SK-N-SH (cell line): ENCODE results near the gene B3GALT4.

ENCODE experiments used
- CTCF ChIP-seq: fragments of 200-600 bp; sonication (generic); IDR thresholded peaks from 2 replicates; pipeline ENCODE4 v1.6.1; 2017; ENCODE audit warnings: antibody characterized with exemption, mild to moderate bottlenecking, moderate library complexity
- EP300 ChIP-seq, 2 experiments: IDR thresholded peaks; 2 replicates each; pipeline versions ENCODE4 v1.4.0 to v1.6.1; 2012; ENCODE audit warnings: borderline replicate concordance in 1 of 2, low read depth in 1 of 2, low read length in 1 of 2
- MEF2A ChIP-seq: IDR thresholded peaks from 2 replicates; pipeline ENCODE4 v1.4.0; 2012; ENCODE audit warnings: low read depth, borderline replicate concordance
- MXI1 ChIP-seq: IDR thresholded peaks from 2 replicates; pipeline ENCODE4 v1.6.1; 2012; ENCODE audit warnings: mild to moderate bottlenecking, low read depth, low read length, improper control_type of control experiment
- RAD21 ChIP-seq: IDR thresholded peaks from 2 replicates; pipeline ENCODE4 v1.6.1; 2012; ENCODE audit warnings: mild to moderate bottlenecking, low read length
- RCOR1 ChIP-seq: fragments of 150-350 bp; IDR thresholded peaks from 2 replicates; pipeline ENCODE4 v1.6.1; 2017; ENCODE audit warnings: antibody characterized with exemption, low read length
- RXRA ChIP-seq: IDR thresholded peaks from 2 replicates; pipeline ENCODE4 v1.4.0; 2012; ENCODE audit warnings: low read depth, mild to moderate bottlenecking, borderline replicate concordance
- TEAD4 ChIP-seq: IDR thresholded peaks from 2 replicates; pipeline ENCODE4 v1.4.0; 2012; ENCODE audit warnings: mild to moderate bottlenecking, borderline replicate concordance; ENCODE audit not compliant: insufficient read depth
- USF2 ChIP-seq: fragments of 150-350 bp; IDR thresholded peaks from 2 replicates; pipeline ENCODE4 v1.6.1; 2017; ENCODE audit warnings: antibody characterized with exemption, low read length, low read depth, borderline replicate concordance

DNA sequence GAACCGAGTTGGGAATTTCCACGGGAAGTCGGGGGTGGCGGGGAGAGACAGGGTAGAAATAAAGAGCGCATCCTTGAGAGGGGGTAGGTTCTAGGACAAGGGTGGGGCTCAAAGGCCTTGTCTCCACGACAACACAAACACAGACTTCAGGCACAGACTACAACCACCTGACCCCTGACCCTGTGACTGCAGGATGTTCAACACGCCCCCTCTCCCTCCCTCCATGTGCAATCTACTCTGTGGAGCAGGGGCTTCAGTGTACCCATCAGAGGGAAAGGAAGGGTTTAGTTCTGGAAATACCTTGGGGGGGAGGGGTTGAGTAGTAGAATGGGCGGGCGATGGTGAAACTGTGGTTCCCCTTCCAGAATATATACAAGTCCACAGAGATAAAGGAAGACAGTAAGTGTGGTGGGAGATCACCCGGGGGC lies 37.6 kb downstream of the B3GALT4 start:
- TF ChIP-seq CTCF (no peak), USF2 (no peak), RXRA (no peak), MXI1 (peak; percentile 28; the same call in 1 of the 2 replicates), RAD21 (no peak), MEF2A (no peak), EP300 (IDR thresholded peaks at IDR 0.05; ENCODE audit: borderline replicate concordance in 1 of 2, low read depth in 1 of 2, low read length in 1 of 2) (no peak), RCOR1 (no peak), TEAD4 (no peak)
